ENCODE measurements around the gene TICAM1. TPM values are rescaled to one million over a fixed set of nuclear protein-coding genes. Genes with fewer than 3 reads are reported as not detected.
A peak's percentile ranks its signal among the peaks of the same experiment; 100 is the strongest.
"Not testable (repeated sequence)": the region's sequence is repeated elsewhere in the genome, so short reads cannot be mapped to it uniquely, and the experiment has no call there.

The TICAM1 gene
- total RNA-seq, result 6.3 TPM
- long read RNA-seq, partial matches to known transcripts, result 0 of 6 reads
- long read RNA-seq, other reads (novel, unspliced or antisense), result 6 of 6 reads

GRCh38 chr19:4831304-4831978 is at the start of gene TICAM1:
TICAM1 (minus strand) TSS chr19:4831712; CDS start chr19:4818377, 13,335 bp downstream.
- intact Hi-C loops (cut with DNase I), result no loop called here
- DNase-seq (ENCODE audit: low spot score), result peak; percentile 89

DNA sequence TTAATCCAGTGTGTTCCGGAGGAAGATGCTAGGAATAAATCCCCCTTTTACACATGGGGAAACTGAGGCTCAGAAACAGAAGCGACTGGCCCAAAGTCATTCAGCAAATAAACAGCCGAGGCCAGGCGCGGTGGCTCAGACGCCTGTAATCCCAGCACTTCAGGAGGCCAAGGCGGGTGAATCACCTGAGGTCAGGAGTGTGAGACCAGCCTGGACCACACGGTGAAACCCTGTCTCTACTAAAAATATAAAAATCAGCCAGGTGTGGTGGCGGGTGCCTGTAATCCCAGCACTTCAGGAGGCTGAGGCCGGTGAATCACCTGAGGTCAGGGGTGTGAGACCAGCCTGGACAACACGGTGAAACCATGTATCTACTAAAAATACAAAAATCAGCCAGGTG is 47.5 kb upstream of the TICAM1 start:
- intact Hi-C loops (cut with DNase I), result no loop called here
- no peak for DNase-seq (ENCODE audit: low spot score)

DNA sequence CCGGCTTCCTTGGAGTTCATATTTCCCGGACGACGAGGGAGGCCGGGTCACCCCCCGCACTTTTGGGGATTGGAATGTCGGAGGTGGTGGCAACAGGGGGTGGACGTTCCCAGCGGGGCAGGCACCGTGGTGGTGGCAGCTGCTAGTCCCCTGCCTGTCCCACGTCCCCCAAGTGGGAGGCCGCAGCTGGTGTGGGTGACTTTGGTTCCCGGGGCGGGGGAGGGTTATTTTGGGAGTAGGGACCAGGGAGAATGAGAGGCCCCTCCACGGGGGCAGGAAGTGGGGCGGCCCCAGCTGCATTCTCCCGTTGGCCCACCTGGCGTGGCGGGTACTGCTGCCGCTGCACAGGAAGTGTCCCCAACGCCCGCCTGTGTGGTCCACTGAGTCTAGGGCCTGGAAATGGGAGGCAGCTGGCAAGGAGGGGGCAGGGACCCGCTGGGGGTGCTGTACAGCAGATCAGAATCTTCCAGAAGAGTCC is 47.0 kb upstream of the TICAM1 start:
- DNase-seq (ENCODE audit: low spot score), result no peak
- intact Hi-C loops (cut with DNase I), result no loop called here

- DNase-seq (ENCODE audit: low spot score), result no peak
- intact Hi-C loops (cut with DNase I), result no loop called here
Observed at GRCh38 chr19:4877753-4878490, 46.4 kb upstream of the TICAM1 start.

- no peak for DNase-seq (ENCODE audit: low spot score)
- intact Hi-C loops (cut with DNase I), result loop anchor here (1.0 to 2.0 kb wide), 2 partner anchors 37 to 157 kb away; no protein-coding TSS in a partner anchor
Observed at GRCh38 chr19:4873930-4874329, 42.4 kb upstream of the TICAM1 start.

DNA sequence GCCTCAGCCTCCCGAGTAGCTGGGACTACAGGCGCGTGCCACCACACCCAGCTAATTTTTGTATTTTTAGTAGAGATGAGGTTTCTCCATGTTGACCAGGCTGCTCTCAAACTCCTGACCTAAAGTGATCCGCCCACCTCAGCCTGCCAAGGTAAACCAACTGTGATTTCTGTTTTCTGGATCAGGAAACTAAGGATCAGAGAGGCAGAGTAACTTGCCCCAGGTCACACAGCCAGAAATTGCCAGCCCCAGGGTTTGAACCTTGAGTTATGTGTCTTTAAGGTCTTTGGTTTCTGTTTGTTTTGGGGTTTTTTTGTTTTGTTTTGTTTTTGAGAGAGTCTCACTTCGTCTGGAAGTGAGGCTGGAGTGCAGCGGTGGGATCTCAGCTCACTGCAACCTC is 40.2 kb upstream of the TICAM1 start:
- DNase-seq (ENCODE audit: low spot score), result no peak

GRCh38 chr19:4870025-4870700 is 38.7 kb upstream of the TICAM1 start:
- intact Hi-C loops (cut with DNase I), result no loop called here
- DNase-seq (ENCODE audit: low spot score), result peak; percentile 82

More for the DNA sequence above, 40.2 kb upstream of the TICAM1 start:
- intact Hi-C loops (cut with DNase I), result loop anchor here (2.0 kb wide), 1 partner anchor 159 kb away; no protein-coding TSS in a partner anchor

DNA sequence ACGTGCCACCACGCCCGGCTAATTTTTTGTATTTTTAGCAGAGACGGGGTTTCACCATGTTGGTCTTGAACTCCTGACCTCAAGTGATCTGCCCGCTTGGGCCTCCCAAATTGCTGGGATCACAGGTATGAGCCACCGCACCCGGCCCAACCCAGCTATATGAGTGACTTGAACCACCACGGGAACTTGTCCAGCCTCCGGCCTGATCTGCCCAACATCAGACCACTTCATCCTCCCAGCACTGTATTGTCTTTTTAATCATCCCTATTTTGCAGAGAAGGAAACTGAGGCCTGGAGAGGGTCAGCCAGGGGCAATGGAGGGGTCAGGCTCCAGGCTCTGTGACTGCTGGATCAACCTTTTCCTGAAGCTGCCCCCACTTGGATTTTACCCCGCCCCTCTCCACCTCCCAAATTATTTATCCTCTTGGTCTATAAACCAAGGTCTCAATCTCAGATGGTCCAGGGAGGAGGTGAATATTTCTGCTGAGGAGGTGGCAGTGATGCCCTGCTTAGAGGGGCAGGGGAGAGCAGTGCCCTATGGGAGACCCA is 36.8 kb upstream of the TICAM1 start:
- intact Hi-C loops (cut with DNase I), result loop anchor here (5.0 kb wide), 2 partner anchors 56 to 99 kb away; partner anchors contain the start of gene KDM4B
- no peak for DNase-seq (ENCODE audit: low spot score)

- intact Hi-C loops (cut with DNase I), result loop anchor here (5.0 kb wide), 2 partner anchors 55 to 100 kb away; partner anchors contain the start of gene KDM4B
- DNase-seq (ENCODE audit: low spot score), result peak; percentile 99
Observed at GRCh38 chr19:4867534-4868285, 36.2 kb upstream of the TICAM1 start, which contains the start of gene PLIN3. PLIN3 (minus strand) TSS chr19:4867667; CDS start chr19:4861394, 6,273 bp downstream.

- peak; percentile 84 for DNase-seq (ENCODE audit: low spot score)
- intact Hi-C loops (cut with DNase I), result loop anchor here (5.0 kb wide), 2 partner anchors 55 to 100 kb away; partner anchors contain the start of gene KDM4B
Observed at GRCh38 chr19:4866595-4867424, 35.3 kb upstream of the TICAM1 start.

DNA sequence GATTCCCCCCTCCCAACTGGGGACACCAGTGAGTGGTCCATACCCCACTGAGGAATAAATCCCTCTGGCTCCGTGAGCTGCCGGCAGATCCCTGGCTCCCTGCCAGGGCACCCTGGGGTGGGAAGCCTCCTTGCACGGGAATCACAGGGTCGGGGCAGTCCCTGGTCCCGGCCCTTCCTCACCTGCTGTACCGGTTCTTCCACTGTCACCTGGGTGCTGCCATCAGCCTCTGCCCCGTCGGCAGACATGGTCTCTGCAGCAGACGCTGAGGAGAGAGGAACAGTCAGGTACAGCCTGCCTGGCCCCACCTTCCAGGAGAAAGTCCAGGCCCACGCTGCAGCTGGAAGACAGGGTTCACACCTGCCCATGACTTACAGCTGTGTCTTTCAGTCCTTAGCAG is 29.6 kb upstream of the TICAM1 start:
- intact Hi-C loops (cut with DNase I), result no loop called here

GRCh38 chr19:4859697-4860096 is 28.2 kb upstream of the TICAM1 start:
- intact Hi-C loops (cut with DNase I), result no loop called here
- DNase-seq (ENCODE audit: low spot score), result no peak

More for the DNA sequence above, 29.6 kb upstream of the TICAM1 start:
- no peak for DNase-seq (ENCODE audit: low spot score)

DNA sequence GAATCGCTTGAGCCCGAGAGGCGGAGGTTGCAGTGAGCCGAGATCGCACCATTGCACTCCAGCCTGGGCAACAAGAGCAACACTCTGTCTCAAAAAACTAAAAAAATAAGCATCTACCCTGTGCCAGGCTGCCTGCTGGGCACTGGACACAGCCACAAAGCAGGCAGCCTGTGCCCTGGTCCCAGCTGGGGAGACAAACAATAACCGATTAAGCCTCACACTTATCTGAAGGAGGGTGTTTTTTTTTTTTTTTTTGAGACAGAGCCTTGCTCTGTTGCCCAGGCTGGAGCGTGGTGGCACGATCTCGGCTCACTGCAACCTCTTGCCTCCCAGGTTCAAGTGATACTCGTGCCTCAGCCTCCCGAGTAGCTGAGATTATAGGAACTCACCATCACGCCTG is 25.0 kb upstream of the TICAM1 start:
- DNase-seq (ENCODE audit: low spot score); intact Hi-C loops (cut with DNase I): not testable (repeated sequence)

- intact Hi-C loops (cut with DNase I), result not testable (repeated sequence)
Observed at GRCh38 chr19:4853506-4853905, 22.0 kb upstream of the TICAM1 start.

GRCh38 chr19:4852484-4852883 is 21.0 kb upstream of the TICAM1 start:
- intact Hi-C loops (cut with DNase I), result no loop called here

More at GRCh38 chr19:4853506-4853905, 22.0 kb upstream of the TICAM1 start:
- not testable (repeated sequence) for DNase-seq (ENCODE audit: low spot score)

DNA sequence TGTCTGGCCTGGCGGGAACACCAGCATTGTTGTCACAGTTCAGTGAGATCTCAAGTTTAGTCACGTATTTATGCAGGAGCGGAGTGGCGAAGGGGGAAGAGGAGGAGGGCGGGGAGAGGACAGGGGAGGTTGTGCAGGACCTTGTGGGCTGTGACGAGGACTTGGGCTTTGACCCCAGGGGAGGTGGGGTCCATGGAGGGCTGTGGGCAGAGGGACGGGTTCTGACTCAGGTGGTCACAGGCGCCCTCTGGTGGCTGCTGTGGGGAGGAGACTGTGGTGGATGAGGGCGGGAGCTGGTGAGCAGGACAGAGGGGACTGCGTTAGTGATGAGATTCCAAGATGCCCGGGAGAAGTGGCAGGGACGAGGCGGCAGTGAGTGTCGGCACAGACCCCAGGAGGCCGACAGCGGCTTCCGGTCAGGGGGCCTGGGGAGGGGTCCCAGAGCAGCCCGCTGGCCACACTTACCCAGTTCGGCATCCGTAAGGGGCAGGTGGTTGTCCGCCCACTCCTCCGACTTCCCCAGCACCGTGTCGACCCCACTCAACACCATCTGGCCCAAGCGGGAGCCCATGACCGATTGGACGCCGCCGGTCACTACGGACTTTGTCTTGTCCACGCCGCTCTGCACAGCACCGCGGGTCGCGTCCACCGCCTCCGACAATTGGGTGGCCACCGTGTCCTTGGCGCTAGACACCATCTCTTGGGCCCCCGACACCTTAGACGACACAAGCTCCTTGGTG is 20.2 kb upstream of the TICAM1 start:
- intact Hi-C loops (cut with DNase I), result loop anchor here (1.0 kb wide), 1 partner anchor 42 kb away; no protein-coding TSS in a partner anchor
- peak; percentile 80 for DNase-seq (ENCODE audit: low spot score)

More at GRCh38 chr19:4852484-4852883, 21.0 kb upstream of the TICAM1 start:
- DNase-seq (ENCODE audit: low spot score), result no peak

GRCh38 chr19:4849019-4849418 is 17.5 kb upstream of the TICAM1 start:
- intact Hi-C loops (cut with DNase I), result no loop called here
- no peak for DNase-seq (ENCODE audit: low spot score)

Measured in cardiac septum (tissue), 1 donor.